Gastroesophageal sphincter (tissue), 3 donors: Measurements from ENCODE around the gene PTPN14.

Experiments used
- CTCF ChIP-seq, 4 experiments: fragments of 200-600 bp in 2 of 4; fragments of 450-650 bp in 2 of 4; sonication (generic) in 1 of 4; IDR thresholded peaks; one replicate each; pipeline ENCODE4 v1.5.1; 2017 to 2019; ENCODE audit warnings: antibody characterized with exemption in 4 of 4, mild to moderate bottlenecking in 2 of 4, moderate library complexity in 2 of 4
- POLR2A ChIP-seq, 2 donors: fragments of 450-650 bp; IDR thresholded peaks; one replicate each; pipeline ENCODE4 v1.6.1; 2017; ENCODE audit warnings: antibody characterized with exemption in 2 of 2, mild to moderate bottlenecking in 2 of 2, moderate library complexity in 1 of 2

GRCh38 chr1:214427871-214428277, 123.5 kb downstream of the PTPN14 start:
- no peak for TF ChIP-seq POLR2A (IDR thresholded peaks at IDR 0.05)
- no peak for TF ChIP-seq CTCF (IDR thresholded peaks at IDR 0.05)
